ENCODE data around the gene STAU1. TPM values are rescaled to one million over a fixed set of nuclear protein-coding genes. Genes with fewer than 3 reads are reported as not detected.

STAU1 gene
- total RNA-seq, 2 experiments from 2014 or later: 61.4 to 65.8 TPM

DNA sequence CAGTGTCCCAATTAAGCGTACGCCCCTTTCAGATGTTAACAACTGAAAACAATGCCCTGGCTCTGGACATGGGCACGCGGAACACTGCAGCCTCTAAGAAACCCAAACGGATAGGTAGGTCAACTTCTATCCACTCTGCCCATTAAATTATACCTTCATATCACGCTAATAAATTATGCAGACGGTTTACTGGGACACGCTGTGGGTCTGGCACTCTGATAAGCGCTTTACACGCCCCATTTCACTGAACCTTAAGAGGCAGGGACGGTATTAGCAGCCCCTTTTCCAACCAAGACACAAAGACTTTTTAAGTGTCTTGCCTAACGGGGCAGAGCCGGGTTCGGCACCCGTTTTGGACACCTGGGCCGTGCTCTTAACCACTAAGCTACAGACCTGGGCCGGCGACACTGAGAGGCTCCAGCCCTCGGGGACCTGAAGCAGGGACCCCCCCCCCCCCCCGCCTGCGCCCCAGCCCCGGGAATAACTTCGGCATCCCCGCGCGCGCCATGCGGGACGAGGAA, 744 bp downstream of the STAU1 start:
- Histone ChIP-seq H3K9me3 (ENCODE audit: control insufficient read depth in 1 of 2, insufficient read depth in 1 of 2, low read length in 2 of 2) (no peaks in the 10 kb centered on the region), H3K27me3 (ENCODE audit: control insufficient read depth in 1 of 2, insufficient read depth in 2 of 2, low read length in 2 of 2) (no peaks in the 10 kb centered on the region), H3K4me3 (ENCODE audit: low read length) (peak overlapping the region; percentile 72), H3K27ac (ENCODE audit: low read depth in 1 of 2, low read length in 2 of 2) (peak overlapping the region; percentile 59 to 68), H3K36me3 (ENCODE audit: insufficient read depth, low read length) (peaks cover 6% of the 10 kb centered on the region), H3K4me1 (ENCODE audit: insufficient read depth, low read length) (peaks cover 28% of the 10 kb centered on the region)
- H3K36me3 Mint-ChIP-seq (ENCODE audit: low read depth): peaks cover 34% of the 10 kb centered on the region
- intact Hi-C loops (cut with DNase I, micrococcal nuclease): loop anchor here (1.0 to 5.0 kb wide), 5 partner anchors 27 to 265 kb away; partner anchors contain the start of genes DDX27 (in 2 of the 2), ARFGEF2 (in 1 of the 2) and CSE1L (in 1 of the 2)
- peak in 4 of 14 experiments; percentile 3 to 43 (median 18) for DNase-seq
- peak overlapping the region; percentile 82 for H3K27ac Mint-ChIP-seq
- CTCF ChIA-PET: interaction anchor here (0.5 to 1.9 kb wide), 2 partner anchors 30 to 71 kb away, joined by 3 to 14 read pairs; no protein-coding TSS in a partner anchor
- no peaks in the 10 kb centered on the region for H3K27me3 Mint-ChIP-seq
- H3K4me3 Mint-ChIP-seq: peak overlapping the region; percentile 88
- TF ChIP-seq, protein P1, sequence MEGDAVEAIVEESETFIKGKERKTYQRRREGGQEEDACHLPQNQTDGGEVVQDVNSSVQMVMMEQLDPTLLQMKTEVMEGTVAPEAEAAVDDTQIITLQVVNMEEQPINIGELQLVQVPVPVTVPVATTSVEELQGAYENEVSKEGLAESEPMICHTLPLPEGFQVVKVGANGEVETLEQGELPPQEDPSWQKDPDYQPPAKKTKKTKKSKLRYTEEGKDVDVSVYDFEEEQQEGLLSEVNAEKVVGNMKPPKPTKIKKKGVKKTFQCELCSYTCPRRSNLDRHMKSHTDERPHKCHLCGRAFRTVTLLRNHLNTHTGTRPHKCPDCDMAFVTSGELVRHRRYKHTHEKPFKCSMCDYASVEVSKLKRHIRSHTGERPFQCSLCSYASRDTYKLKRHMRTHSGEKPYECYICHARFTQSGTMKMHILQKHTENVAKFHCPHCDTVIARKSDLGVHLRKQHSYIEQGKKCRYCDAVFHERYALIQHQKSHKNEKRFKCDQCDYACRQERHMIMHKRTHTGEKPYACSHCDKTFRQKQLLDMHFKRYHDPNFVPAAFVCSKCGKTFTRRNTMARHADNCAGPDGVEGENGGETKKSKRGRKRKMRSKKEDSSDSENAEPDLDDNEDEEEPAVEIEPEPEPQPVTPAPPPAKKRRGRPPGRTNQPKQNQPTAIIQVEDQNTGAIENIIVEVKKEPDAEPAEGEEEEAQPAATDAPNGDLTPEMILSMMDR (IDR thresholded peaks at IDR 0.05): no peak
- no peaks in the 10 kb centered on the region for H3K9me3 Mint-ChIP-seq
- POLR2A ChIA-PET: interaction anchor here (0.7 to 3.8 kb wide), 15 partner anchors 8 to 1323 kb away, joined by 3 to 33 read pairs (median 3); partner anchors contain the start of genes DDX27, PTPN1, RNF114 and ZNFX1
- peaks cover 46% of the 10 kb centered on the region for H3K4me1 Mint-ChIP-seq (ENCODE audit: low read depth)
- ATAC-seq (ENCODE audit: poor library complexity): peak; percentile 1

DNA sequence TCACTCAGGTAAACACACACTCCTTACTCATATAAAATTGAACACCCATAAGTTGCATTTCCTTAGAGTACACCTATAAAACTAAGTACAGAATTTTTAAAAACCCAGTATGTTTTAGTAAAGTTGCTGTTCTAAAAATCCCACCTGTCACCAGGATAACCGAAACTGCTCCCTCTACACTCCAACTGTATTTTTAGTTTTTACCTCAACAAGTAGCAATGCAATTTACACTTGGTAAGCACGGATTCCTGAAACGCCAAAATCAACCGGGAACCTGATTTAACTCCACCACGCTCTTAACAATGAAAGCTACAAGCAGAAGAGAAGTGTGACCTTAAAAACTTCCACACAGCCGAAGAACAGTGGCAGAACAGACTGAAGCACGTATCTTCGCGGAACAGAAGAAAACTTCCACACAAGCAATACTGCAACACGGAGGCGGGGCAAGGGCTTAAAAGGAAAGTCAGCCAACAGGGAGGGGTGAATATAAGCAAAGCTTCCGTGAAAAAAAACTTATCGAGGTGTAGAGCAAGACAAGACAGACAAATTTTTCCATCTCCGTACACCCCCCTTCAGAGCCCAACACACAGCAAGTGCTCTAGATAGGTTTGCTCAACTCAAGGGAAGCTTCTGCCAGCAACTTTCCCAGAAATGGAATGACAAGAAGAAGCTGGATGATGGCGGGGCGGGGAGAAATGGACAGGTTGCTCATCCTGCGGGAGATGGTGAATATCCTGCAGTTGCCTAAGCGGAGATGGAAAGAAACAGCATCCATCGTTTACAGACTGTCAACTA, 1.4 kb downstream of the STAU1 start:
- ChIA-PET POLR2A (interaction anchor here (0.6 to 3.8 kb wide), 8 partner anchors 21 to 750 kb away, joined by 3 to 33 read pairs (median 4); partner anchors contain the start of genes DDX27, RNF114 and ZNFX1), CTCF (interaction anchor here (0.5 to 1.9 kb wide), 2 partner anchors 30 to 72 kb away, joined by 3 to 14 read pairs; no protein-coding TSS in a partner anchor)
- H3K9me3 Mint-ChIP-seq: no peaks in the 10 kb centered on the region
- peak; percentile 38 to 84 (median 62) for DNase-seq
- peak overlapping the region; percentile 72 for H3K4me3 ChIP-seq (ENCODE audit: low read length)
- peak; percentile 51 for ATAC-seq (ENCODE audit: poor library complexity)
- H3K36me3 Mint-ChIP-seq (ENCODE audit: low read depth): peaks cover 34% of the 10 kb centered on the region
- no peaks in the 10 kb centered on the region for H3K27me3 Mint-ChIP-seq
- intact Hi-C loops (cut with DNase I, micrococcal nuclease): loop anchor here (1.0 to 5.0 kb wide), 5 partner anchors 26 to 264 kb away; partner anchors contain the start of genes DDX27 (in 2 of the 2), ARFGEF2 (in 1 of the 2) and CSE1L (in 1 of the 2)
- H3K36me3 ChIP-seq (ENCODE audit: insufficient read depth, low read length): peaks cover 6% of the 10 kb centered on the region
- no peaks in the 10 kb centered on the region for H3K27me3 ChIP-seq (ENCODE audit: control insufficient read depth in 1 of 2, insufficient read depth in 2 of 2, low read length in 2 of 2)
- H3K27ac Mint-ChIP-seq: peak overlapping the region; percentile 82
- peaks cover 52% of the 10 kb centered on the region for H3K4me1 Mint-ChIP-seq (ENCODE audit: low read depth)
- peaks cover 28% of the 10 kb centered on the region for H3K4me1 ChIP-seq (ENCODE audit: insufficient read depth, low read length)
- H3K27ac ChIP-seq (ENCODE audit: low read depth in 1 of 2, low read length in 2 of 2): peak overlapping the region; percentile 59 to 68
- TF ChIP-seq, protein P1 (IDR thresholded peaks at IDR 0.05): no peak
- H3K4me3 Mint-ChIP-seq: peak overlapping the region; percentile 88
- H3K9me3 ChIP-seq (ENCODE audit: control insufficient read depth in 1 of 2, insufficient read depth in 1 of 2, low read length in 2 of 2): no peaks in the 10 kb centered on the region

DNA sequence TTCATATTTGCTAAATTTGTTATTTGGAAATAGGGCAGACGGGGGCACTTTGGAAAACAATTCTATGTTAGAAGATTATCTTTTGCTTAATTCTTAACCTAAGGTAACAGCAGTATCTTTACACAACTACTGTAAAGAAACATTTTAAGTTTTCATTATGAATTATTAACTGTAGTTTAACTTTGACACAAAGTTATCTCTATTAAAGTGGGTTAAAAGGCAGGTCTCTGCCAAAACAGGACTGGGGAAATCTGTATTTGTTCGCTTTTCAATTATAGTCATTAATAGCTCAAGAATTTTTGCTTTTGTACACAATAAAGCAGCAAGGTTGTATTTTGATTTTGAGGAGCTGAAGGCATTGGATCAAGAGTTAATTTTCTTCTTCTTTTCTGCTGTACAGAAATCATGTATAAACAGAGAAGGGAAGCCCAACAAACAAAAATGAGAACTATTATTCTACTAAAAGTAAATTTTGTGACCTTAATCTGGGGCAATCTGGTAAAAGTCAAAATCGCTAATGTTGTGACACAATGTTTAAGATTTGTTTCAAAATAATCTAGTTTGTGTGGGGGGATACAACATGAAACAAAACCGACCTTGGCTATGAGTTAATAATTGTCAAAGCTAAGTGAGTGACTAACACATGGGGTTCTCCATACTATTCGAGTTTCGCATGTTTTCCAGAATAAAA, 2.9 kb downstream of the STAU1 start:
- Histone ChIP-seq H3K9me3 (ENCODE audit: control insufficient read depth in 1 of 2, insufficient read depth in 1 of 2, low read length in 2 of 2) (no peaks in the 10 kb centered on the region), H3K27me3 (ENCODE audit: control insufficient read depth in 1 of 2, insufficient read depth in 2 of 2, low read length in 2 of 2) (no peaks in the 10 kb centered on the region), H3K4me1 (ENCODE audit: insufficient read depth, low read length) (peaks cover 35% of the 10 kb centered on the region), H3K27ac (ENCODE audit: low read depth in 1 of 2, low read length in 2 of 2) (no peak overlapping the region), H3K4me3 (ENCODE audit: low read length) (no peak overlapping the region), H3K36me3 (ENCODE audit: insufficient read depth, low read length) (peaks cover 6% of the 10 kb centered on the region)
- Mint-ChIP-seq H3K4me1 (ENCODE audit: low read depth) (peaks cover 66% of the 10 kb centered on the region), H3K4me3 (peak overlapping the region; percentile 74), H3K27me3 (no peaks in the 10 kb centered on the region), H3K27ac (peak overlapping the region; percentile 82), H3K36me3 (ENCODE audit: low read depth) (peaks cover 34% of the 10 kb centered on the region), H3K9me3 (no peaks in the 10 kb centered on the region)
- TF ChIP-seq, protein P1 (IDR thresholded peaks at IDR 0.05): no peak
- DNase-seq (no peak), ATAC-seq (ENCODE audit: poor library complexity) (no peak)
- intact Hi-C loops (cut with DNase I, micrococcal nuclease): loop anchor here in 1 of 2 experiments (5.0 kb wide), 2 partner anchors 138 to 263 kb away; partner anchors contain the start of genes ARFGEF2 and CSE1L
- ChIA-PET POLR2A (interaction anchor here (0.5 to 1.2 kb wide), 2 partner anchors 29 to 34 kb away, joined by 3 to 4 read pairs; partner anchors contain the start of gene DDX27), CTCF (interaction anchor here (0.9 to 2.4 kb wide), 2 partner anchors 32 to 53 kb away, joined by 3 to 16 read pairs; no protein-coding TSS in a partner anchor)

All from CD4-positive, alpha-beta T cell (primary cell).